CMK (cell line): ENCODE results near the gene TBC1D3D.
"Not testable (repeated sequence)": the region's sequence is repeated elsewhere in the genome, so short reads cannot be mapped to it uniquely, and the experiment has no call there.

ENCODE experiments used
- DNase-seq: peaks from one replicate; pipeline ENCODE4 v3.0.0-alpha.2; 2010; ENCODE audit warnings: low read depth

The TBC1D3D gene

DNA sequence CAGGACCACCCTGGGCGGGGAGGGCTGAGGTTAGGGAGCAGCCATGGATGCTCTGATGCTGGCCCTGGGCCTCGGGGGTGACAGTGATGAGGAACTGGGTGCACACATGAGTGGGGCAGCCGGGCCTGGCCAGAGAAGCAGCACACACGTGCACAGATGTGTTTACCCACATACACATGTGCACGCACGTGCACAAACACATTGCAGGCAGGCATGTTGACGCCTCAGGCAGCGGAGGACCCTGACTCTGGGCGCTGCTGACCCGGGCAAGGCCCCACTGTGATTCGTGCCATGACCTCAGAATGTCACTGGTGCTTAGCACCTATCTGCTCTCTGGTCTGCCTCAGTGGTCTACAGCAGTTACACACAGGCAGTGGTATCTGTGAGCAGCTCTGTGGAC lies at the start of gene TBC1D3D:
Gene TBC1D3D, plus strand, starts transcription at position 301 of the 400 bp plus-strand sequence. CDS start 1,585 bp downstream, outside the sequence.
- not testable (repeated sequence) for DNase-seq

GRCh38 chr17:37988960-37989359 lies 14.8 kb upstream of the TBC1D3D start, which contains the start of gene TBC1D3L:
TBC1D3L (minus strand) TSS chr17:37989060; CDS start chr17:37987520, 1,540 bp downstream.
- not testable (repeated sequence) for DNase-seq
